ENCODE data around the gene AQP4.

Gene AQP4

DNA sequence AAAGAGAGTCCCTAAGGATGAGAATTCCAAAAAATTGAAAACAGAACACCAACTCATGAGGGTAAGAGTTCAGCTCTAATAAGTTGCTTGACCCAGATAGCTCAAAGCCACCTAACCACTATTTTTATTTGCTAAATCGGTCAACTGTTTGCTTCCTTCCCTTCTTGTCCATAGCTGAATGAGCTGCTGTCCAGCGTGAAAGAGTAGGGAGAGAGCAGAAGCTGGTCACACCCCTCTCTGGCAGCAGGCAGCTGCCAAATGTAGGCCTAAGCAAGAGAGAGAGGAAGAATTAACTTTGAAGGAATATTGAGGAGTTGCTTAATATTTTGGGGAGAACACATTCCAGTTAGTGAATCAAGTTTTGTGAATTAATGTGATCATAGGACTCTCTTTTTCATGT lies 25.9 kb downstream of the AQP4 start:
- DNase-seq = no peak

DNA sequence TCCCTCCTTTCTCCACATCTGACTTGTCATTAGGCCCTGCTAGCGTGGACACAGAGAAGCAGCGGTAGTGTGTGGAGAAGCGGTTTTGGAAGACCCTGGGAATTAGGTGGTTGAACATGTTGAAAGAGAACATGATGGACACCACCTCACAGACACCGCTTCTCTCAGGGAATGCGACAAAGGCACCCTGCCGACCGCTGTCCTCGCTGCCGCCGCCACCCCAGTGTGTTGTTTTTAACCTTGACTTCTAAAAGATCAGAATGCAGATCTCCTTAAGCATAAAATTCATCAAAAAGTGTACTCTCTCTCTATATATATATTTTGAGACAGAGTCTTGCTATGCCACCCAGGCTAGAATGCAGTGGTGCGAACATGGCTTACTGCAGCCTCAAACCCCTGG lies 33.2 kb downstream of the AQP4 start:
- DNase-seq = no peak

DNA sequence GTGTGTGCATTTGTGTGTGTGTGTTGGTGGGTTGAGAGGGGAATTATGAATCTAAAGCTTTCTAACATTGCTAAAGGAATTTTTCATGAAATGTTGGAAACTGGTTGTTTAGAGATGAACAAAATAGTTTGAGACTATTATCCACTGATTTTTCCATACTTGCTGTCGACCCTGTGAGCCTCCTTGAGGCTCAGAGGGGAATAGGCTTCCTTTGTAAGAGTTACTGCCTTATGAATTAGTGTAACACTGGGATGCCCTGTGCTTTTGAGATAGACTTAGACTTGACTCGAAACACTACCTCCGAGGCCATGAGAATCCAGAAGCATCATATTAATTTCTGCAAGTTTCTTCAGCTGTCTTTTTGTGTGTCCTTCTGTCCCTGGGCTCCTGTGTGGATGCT lies 37.9 kb downstream of the AQP4 start:
- no peak for DNase-seq

DNA sequence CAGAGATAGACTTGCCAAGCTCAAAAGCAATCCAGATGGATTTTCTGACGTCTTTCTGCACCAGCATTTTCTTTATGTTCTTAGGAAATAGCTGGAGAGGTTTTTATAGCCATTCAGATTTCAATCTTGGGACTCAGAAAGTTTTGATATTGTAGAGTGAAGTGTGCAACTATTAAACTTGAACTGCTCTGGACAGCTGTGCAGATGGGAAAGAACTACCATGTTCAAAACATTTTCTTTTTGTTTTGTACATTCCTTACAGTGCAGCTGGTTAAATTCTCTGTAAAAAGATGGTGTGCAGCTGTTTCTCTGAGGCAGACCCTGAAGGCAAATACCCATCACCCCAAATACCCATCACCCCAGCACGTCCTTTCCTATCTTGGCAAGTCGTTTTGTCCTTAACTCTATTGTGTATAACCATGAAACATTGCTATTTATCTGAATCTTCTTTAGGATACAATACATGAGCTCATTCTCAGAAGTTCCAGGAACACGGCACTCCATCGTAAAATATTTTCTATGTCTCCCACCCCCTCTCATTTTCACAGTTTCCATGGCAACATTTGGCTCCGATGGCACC lies 38.8 kb downstream of the AQP4 start:
- no peak for DNase-seq

DNA sequence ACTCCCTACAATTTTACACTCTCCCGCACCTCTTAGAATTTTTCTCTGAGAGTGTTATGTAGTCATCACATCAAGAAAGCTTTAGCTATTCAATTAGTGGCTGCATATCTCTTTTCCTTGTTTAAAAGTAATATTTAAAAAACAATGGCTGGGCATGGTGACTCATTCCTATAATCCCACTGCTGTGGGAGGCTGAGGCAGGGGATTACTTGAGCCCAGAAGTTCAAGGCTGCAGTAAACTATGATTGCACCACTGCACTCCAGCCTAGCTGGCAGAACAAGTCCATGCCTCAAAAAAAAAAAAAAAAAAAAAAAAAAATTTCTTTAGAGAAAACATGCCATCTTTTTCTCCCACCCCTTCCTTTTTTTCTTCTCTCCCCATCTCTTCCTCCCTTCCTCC lies 44.3 kb downstream of the AQP4 start:
- no peak for DNase-seq

DNA sequence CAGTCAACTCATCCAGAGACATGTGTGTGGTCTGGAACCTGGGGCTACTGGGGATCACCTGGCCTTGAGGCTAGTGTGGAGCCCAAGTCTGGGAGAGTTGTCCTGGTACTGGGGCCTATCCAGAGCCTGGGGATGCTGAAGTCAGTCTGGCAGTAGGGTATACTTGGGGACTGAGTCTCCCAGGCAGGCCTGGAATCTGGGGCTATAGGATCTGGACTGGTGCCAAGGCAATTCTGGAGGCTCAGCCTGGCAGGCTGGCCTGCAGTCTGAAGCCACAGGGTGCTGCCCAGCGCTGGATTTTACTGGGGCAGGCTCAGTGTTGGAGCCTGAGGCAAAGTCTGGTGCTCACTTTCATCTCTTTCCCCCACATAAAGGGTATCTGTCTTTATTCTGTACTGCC lies 46.5 kb downstream of the AQP4 start:
- DNase-seq = no peak

DNA sequence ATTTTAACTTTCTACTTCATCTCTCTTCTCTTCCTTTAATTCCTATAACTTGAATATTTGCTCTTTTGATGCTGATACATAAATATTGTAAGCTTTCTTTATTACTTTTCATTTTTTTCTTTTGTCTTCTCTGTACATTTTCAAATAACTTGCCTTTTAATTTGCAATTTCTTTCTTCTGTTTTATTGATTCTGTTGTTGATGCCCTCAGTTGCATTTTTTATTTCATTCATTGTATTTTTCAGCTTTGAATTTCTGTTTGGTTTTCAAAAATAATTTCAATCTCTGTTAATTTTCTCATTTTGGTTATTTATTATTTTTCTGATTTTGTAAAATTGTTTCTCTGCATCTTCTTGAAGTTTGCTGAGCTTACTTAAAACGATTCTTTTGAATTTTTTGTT lies 47.0 kb downstream of the AQP4 start:
- no peak for DNase-seq

DNA sequence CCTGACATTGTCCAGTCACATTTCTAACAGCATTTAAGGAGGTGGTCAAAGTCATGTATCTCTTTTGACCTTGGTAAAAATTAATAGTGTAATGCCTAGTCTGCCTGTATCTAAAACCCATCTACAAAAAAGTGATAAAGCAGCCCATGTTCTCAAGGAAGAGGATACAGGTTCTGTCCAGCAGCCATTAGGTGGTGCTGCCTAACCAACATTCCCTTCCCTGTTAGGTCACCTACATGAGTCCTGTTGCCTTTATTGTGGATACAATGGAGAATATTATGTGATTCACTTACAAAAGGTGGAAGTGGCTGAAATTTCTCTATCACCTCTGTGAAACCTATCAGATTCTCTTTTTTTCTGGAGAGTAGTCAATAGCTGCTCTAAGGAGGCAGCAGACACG lies 52.5 kb downstream of the AQP4 start:
- DNase-seq = peak; percentile 38

DNA sequence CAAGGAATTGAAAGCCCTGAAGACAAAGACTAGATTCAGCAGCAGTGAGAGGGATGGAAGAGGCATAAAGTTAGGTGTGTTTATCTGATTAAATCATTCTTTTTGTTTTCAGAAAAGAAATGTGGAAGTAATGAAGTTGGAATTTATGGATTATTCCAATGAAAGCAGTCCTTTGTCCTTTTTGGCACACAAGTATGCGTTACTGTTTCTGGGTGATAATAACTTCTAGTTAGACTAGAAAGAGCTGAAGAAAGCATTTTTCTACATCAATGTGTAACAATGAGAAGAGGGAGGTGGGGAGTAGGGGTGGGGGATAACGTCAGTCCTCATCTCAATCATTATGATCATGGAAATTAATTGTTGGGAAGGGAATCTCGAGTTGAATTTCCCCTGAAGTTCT lies 53.0 kb downstream of the AQP4 start:
- no peak for DNase-seq

DNA sequence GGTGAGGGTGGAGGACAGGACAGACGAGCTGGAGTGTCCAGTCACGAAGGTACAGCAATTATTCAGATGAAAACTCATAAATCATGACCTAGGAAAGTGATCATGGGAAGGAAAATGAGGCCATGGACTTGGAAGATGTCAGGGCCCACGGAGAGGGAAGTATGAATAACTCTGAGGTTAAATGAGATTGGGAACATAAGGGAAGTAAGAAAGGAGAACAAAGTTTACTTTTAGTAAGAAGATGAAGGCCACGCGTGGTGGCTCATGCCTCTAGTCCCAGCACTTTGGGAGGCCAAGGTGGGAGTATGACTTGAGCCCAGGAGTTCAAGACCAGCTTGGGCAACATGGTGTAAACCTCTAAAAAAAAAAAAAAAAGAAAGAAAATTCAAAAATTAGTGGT lies 56.2 kb downstream of the AQP4 start:
- no peak for DNase-seq

DNA sequence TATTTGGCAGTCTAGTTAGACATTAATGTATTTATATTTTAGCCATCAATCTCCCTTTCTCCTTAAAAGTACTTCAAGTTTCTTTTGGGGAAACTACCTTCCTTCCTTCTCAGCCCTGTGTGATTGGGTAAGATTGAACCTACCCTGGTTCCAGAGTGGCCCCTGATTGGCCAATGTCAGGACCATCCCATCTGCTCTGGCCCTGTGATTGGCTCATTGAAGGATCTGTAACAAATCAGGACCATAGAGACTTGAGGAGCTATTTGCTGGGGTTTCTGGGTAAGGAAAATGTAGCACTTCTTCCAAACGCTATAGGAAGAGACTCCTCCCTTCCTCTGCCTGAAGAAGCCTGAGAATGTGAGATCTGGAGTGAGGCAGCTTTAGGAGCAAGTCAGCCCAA lies 59.3 kb downstream of the AQP4 start:
- DNase-seq = no peak

DNA sequence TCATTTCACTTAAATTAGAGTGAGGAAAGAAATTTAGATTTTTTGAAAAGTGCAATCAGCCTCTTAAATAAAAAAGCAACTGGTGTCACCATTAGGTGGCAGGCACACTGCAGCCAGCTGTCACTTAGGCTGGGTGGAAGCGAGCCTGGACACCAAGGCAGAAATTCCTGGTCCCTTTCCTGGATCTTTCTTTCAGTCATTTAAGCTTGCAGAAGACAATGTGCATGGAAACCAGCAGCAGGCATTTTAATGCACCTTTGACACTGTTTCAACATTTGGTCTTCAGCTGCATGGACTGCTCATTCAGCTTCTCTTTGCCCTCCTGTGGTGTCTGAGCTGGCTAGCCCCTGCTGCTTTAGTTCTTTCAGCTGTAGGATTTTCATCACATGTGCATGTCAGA lies 61.0 kb downstream of the AQP4 start:
- DNase-seq = no peak

DNA sequence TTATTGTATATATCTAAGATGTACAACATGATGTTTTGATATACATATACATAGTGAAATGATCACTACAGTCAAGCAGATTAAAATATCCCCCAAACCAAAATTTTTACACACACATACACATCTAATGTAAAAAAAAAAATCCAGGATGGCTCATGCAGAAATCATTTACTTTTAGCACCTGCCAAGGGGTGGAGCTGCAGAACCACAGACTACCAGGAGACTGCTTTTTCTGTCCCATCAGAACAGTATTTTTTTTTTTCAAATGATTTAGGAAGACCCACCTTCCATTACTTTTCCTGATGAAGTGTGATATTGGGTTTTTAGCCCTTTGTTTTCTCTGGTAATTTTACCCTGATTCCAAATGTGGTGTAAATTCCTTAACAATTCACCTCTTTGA lies 61.9 kb downstream of the AQP4 start:
- DNase-seq = no peak

DNA sequence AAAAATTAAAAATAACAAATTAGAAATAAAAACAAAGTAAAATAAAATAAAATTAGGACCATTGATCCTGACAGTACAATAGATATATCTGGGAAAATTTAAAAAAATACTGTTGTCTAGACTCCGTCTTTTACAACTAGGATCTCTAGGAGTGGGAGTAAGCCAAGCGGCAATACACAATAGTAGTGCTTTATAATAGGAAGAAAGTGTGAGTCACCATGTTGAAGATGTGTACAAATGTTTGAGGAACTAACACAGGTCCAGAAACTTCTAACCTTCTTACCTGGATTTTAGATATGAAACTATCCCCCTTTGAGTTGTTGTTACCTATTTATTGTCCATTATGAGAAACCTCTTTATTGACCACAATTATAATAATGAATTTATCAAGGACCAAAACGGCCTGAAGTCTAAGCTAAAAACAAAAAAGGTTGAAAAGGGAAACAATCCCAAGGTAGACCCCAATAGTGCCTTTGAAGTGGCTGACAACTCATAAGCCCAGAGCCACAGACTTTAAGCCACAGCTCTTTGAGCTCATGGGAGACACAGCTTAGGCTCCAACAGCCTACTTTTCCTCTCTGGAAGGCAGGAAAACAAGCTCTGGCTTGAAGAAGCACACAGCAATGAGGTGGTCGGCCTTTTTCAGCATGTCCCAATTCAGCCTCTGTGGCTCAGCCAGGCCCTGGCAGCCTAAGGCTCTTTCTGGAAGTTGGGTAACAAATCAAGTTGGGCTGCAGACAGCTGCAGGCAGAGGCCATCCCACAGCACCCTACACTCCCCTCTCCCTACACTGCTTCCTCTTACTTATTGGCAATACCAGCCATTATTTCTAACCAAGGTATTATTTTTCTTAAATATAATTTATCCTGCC lies 62.9 kb downstream of the AQP4 start:
- no peak for DNase-seq
